ENCODE data around the gene ETV2. TPM values are rescaled to one million over a fixed set of nuclear protein-coding genes. Genes with fewer than 3 reads are reported as not detected.

ETV2 gene
- total and polyA plus RNA-seq, 2 donors: 0.32 to 1.7 TPM

DNA sequence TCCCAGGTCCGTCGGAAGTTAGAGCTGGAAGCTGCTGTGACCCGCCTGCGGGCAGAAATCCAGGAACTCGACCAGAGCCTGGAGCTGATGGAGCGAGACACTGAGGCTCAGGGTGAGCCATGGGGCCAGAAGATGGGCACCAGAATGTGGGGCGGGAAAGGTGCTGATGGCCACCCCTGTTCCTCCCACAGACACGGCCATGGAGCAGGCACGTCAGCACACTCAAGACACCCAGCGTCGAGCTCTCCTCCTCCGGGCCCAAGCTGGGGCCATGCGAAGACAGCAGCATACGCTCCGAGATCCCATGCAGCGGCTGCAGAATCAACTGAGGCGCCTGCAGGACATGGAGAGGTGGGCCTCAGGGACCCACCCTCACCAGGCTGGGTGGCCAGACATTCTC is 26.5 kb upstream of the ETV2 start:
- no peak overlapping the region for H3K4me3 ChIP-seq (ENCODE audit: low read depth, low read length)
- 92% methylated on average over 17 of the region's 17 CpGs for WGBS
- no peak overlapping the region for H3K27ac ChIP-seq (ENCODE audit: low read depth)
- H3K4me1 ChIP-seq (ENCODE audit: insufficient read depth): no peaks in the 10 kb centered on the region
- no peaks in the 10 kb centered on the region for H3K36me3 ChIP-seq (ENCODE audit: insufficient read depth)
- DNase-seq (ENCODE audit: extremely low spot score): no peak

DNA sequence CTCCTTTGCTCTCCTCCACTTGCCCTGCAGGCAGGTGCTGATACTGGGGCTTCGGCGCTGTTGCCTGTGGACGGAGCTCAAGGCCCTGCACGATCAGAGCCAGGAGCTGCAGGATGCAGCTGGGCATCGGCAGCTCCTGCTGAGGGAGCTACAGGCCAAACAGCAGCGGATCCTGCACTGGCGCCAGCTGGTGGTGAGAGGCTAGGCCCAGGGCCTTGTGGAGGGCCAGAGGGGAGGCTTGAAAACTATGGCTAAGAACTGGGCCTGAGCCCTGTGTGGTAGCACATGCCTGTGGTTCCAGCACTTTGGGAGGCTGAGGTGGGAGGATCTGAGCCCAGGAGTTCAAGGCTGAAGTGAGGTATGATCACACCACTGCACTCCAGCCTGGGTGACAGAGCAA is 22.7 kb upstream of the ETV2 start:
- no peaks in the 10 kb centered on the region for H3K36me3 ChIP-seq (ENCODE audit: insufficient read depth)
- WGBS: 76% methylated on average over 7 of the region's 7 CpGs
- H3K4me1 ChIP-seq (ENCODE audit: insufficient read depth): no peaks in the 10 kb centered on the region
- H3K4me3 ChIP-seq (ENCODE audit: low read depth, low read length): no peak overlapping the region
- no peak overlapping the region for H3K27ac ChIP-seq (ENCODE audit: low read depth)
- no peak for DNase-seq (ENCODE audit: extremely low spot score)

DNA sequence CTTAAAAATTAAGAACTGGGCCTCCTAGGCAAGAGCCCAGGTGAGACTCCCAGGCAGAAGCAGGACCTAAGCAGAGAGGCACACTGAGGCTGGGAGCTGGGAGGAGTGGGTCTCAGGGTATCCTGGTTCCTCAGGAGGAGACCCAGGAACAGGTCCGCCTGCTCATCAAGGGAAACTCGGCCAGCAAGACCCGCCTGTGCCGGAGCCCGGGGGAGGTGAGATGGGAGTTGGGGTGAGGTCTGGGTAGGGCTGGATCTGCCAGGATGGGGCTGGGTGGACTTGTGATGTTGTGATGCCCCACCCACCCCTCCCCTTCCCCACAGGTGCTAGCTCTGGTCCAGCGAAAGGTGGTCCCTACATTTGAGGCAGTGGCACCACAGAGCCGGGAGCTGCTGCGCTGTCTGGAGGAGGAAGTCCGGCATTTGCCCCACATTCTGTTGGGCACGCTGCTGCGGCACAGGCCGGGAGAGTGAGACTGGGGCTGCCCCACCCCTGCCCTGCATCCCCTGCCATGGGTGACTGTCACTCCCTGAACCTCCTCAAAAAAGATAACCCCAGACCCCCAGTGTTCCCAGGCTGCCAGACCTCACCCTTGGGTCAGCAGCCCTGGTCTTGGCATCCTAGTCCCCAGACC is 22.1 kb upstream of the ETV2 start:
- Histone ChIP-seq H3K4me3 (ENCODE audit: low read depth, low read length) (no peak overlapping the region), H3K27ac (ENCODE audit: low read depth) (no peak overlapping the region), H3K4me1 (ENCODE audit: insufficient read depth) (no peaks in the 10 kb centered on the region), H3K36me3 (ENCODE audit: insufficient read depth) (no peaks in the 10 kb centered on the region)
- DNase-seq (ENCODE audit: extremely low spot score): no peak
- WGBS: 93% methylated on average over 12 of the region's 12 CpGs

DNA sequence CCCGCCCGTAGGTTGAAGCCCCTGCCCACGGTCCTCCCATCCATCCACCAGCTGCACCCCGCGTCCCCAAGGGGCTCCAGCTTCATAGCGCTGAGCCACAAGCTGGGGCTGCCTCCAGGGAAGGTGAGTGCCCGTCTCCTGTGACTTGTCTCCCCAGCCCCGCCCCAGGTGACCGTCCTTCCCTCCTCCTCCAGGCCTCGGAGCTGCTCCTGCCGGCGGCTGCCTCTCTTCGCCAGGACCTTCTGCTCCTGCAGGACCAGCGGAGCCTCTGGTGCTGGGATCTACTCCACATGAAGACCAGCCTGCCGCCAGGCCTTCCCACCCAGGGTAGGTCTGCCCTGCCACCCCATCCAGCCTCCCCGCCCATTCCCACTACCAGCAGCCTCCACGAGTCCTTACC is 21.5 kb upstream of the ETV2 start:
- 91% methylated on average over 17 of the region's 17 CpGs for WGBS

DNA sequence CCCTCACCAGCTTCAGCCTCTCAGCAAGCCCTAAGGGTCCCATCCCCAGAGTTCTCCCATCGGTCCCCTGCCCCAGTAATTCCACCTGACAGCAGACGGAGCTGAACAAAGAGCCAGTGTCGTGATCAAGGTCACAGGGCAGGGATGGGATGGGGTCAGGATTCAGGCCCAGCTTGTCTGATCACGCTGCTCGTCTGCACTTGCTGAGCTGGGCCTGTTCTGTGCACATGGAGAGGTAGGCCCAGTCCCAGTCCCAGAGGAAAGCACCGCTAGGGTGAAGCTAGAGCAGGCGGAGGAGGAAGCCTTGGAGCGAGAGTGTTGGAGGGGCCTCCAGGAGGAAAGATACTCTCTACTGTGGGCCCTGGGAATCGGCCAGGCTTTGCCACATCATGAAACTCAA is 19.8 kb upstream of the ETV2 start:
- Histone ChIP-seq H3K4me1 (ENCODE audit: insufficient read depth) (no peaks in the 10 kb centered on the region), H3K27ac (ENCODE audit: low read depth) (no peak overlapping the region), H3K4me3 (ENCODE audit: low read depth, low read length) (no peak overlapping the region), H3K36me3 (ENCODE audit: insufficient read depth) (no peaks in the 10 kb centered on the region)
- DNase-seq (ENCODE audit: extremely low spot score): no peak
- WGBS: 95% methylated on average over 9 of the region's 9 CpGs

More for the DNA sequence above, 21.5 kb upstream of the ETV2 start:
- no peak for DNase-seq (ENCODE audit: extremely low spot score)
- Histone ChIP-seq H3K27ac (ENCODE audit: low read depth) (no peak overlapping the region), H3K36me3 (ENCODE audit: insufficient read depth) (no peaks in the 10 kb centered on the region), H3K4me1 (ENCODE audit: insufficient read depth) (no peaks in the 10 kb centered on the region), H3K4me3 (ENCODE audit: low read depth, low read length) (no peak overlapping the region)

DNA sequence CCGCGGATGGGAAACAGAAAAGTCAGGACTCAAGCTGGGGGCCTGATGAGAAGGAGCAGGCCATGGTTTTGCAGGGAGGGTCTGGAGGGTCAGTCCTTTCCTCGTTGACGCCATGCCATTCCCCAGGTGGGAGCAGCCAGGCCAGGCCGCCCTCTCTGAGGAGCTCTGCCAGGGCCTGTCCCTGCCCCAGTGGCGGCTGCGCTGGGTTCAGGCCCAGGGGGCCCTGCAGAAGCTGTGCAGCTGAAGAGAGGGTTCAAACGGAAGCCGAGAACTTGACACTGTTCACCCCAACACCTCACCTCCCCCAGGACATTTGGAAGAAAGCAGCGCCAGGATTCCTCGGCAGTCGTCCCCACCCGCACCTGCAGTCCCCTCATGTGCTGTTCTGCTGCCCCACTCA is 18.8 kb upstream of the ETV2 start:
- no peak overlapping the region for H3K27ac ChIP-seq (ENCODE audit: low read depth)
- no peak overlapping the region for H3K4me3 ChIP-seq (ENCODE audit: low read depth, low read length)
- no peaks in the 10 kb centered on the region for H3K4me1 ChIP-seq (ENCODE audit: insufficient read depth)
- H3K36me3 ChIP-seq (ENCODE audit: insufficient read depth): no peaks in the 10 kb centered on the region
- 91% methylated on average over 13 of the region's 13 CpGs for WGBS
- DNase-seq (ENCODE audit: extremely low spot score): no peak

DNA sequence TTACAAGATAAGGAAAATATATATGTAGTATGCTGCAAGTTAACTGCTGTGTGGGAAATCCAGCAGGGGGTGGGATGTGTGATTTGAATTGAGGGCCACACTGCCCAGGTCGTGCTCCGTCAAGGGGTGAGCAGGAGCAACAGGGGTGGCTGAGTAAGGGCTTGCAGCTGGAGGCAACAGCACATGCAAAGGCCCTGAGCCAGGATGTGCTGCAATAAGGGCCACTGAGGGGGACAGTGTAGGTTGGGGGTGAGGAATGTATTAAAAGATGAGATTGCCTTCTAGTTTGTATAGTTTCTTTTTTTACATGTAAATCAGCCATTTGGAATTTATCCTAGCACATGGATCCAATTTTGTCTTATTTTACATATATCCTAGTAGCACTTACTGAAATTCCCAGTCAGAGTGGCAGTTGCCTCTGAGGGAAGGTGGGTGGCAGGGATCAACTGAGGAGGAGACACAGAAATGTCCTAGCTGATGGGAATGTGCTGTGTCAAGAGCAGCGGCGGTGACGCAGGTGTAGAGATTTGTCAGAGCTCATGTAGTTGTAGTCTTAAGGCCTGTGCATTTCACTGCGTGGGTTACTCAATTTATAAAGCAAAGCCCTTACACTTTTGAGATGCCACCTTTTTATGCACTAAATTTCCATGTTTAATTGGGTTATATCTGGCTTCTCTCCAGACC is 18.1 kb upstream of the ETV2 start:
- Histone ChIP-seq H3K4me1 (ENCODE audit: insufficient read depth) (no peaks in the 10 kb centered on the region), H3K36me3 (ENCODE audit: insufficient read depth) (no peaks in the 10 kb centered on the region), H3K4me3 (ENCODE audit: low read depth, low read length) (no peak overlapping the region), H3K27ac (ENCODE audit: low read depth) (no peak overlapping the region)
- 89% methylated on average over 6 of the region's 6 CpGs for WGBS
- no peak for DNase-seq (ENCODE audit: extremely low spot score)

DNA sequence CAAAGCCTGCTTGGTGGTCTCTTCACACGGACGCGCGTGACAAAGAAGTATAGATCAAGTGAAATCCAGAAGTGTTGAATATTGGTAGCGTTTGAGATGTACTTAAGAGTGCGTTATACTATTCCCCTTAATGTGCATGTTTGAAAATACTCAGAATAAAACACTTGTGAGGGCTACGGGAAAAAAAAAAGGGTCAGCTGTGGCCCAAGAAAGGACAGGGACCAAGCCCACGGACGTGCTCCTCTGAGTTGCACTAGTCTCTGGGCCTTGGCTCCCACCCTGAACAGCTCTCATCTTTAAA is 13.3 kb upstream of the ETV2 start:
- H3K27ac ChIP-seq (ENCODE audit: low read depth): peak overlapping the region; percentile 90
- no peaks in the 10 kb centered on the region for H3K4me1 ChIP-seq (ENCODE audit: insufficient read depth)
- peak overlapping the region; percentile 52 for H3K4me3 ChIP-seq (ENCODE audit: low read depth, low read length)
- H3K36me3 ChIP-seq (ENCODE audit: insufficient read depth): no peaks in the 10 kb centered on the region
- no peak for DNase-seq (ENCODE audit: extremely low spot score)
- 7% methylated on average over 9 of the region's 9 CpGs for WGBS

DNA sequence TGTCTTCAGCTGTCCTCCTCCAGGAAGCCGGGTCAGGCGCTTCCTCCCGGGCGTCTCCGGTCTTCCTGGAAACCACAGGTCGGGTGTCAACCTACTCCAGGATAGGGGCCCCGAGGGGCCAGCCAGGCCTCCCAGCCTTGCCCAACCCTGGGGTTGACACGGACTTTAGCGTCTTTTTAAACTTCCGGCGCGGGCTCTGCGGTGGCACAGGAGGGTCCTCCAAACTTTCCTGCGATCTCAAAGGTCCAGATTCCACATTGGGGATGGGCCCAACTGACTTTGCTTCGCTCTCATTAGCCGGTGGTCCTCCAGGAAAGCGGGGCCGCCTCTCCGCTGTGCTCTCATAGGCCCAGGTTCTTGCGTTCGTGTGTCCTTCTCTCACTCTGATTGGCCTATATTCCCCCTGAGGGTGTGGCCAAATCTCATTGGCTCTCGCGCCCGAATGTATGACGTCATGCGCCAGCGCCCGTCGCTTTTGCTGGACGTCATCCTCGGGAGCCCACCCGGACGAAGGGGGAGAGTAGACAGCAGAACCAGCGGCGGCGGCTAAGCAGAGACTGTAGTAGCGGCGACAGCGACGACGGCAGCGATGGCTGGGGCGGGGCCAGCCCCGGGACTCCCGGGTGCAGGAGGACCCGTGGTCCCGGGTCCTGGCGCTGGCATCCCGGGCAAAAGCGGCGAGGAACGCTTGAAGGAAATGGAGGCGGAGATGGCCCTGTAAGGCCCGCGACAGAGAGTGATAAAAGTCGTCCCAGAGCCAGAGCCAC is 12.8 kb upstream of the ETV2 start, which contains the start of gene RBM42:
RBM42 (plus strand) TSS at position 472 of the 767 bp plus-strand sequence; CDS start at position 590, 118 bp downstream.
- Histone ChIP-seq H3K4me1 (ENCODE audit: insufficient read depth) (no peaks in the 10 kb centered on the region), H3K36me3 (ENCODE audit: insufficient read depth) (no peaks in the 10 kb centered on the region), H3K27ac (ENCODE audit: low read depth) (peak within 1 kb of the TSS; percentile 90), H3K4me3 (ENCODE audit: low read depth, low read length) (peak within 1 kb of the TSS; percentile 77)
- peak; percentile 97 for DNase-seq (ENCODE audit: extremely low spot score)
- WGBS: under 1% methylated on average over 56 of the region's 56 CpGs

DNA sequence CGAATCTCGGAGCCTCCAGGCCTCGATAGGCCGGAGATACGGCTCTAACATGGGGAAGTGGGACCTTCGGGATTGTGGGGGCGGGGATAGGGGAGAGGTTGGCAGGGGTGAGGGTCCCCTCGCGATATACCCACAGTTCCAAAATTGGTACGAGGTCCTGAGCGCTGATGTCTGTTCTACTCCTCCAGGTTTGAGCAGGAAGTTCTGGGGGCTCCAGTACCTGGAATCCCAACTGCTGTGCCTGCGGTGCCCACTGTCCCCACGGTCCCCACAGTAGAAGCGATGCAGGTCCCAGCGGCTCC is 12.3 kb upstream of the ETV2 start:
- no peaks in the 10 kb centered on the region for H3K36me3 ChIP-seq (ENCODE audit: insufficient read depth)
- H3K4me3 ChIP-seq (ENCODE audit: low read depth, low read length): peak overlapping the region; percentile 77
- no peak for DNase-seq (ENCODE audit: extremely low spot score)
- 6% methylated on average over 15 of the region's 15 CpGs for WGBS
- H3K4me1 ChIP-seq (ENCODE audit: insufficient read depth): no peaks in the 10 kb centered on the region
- peak overlapping the region; percentile 87 for H3K27ac ChIP-seq (ENCODE audit: low read depth)

DNA sequence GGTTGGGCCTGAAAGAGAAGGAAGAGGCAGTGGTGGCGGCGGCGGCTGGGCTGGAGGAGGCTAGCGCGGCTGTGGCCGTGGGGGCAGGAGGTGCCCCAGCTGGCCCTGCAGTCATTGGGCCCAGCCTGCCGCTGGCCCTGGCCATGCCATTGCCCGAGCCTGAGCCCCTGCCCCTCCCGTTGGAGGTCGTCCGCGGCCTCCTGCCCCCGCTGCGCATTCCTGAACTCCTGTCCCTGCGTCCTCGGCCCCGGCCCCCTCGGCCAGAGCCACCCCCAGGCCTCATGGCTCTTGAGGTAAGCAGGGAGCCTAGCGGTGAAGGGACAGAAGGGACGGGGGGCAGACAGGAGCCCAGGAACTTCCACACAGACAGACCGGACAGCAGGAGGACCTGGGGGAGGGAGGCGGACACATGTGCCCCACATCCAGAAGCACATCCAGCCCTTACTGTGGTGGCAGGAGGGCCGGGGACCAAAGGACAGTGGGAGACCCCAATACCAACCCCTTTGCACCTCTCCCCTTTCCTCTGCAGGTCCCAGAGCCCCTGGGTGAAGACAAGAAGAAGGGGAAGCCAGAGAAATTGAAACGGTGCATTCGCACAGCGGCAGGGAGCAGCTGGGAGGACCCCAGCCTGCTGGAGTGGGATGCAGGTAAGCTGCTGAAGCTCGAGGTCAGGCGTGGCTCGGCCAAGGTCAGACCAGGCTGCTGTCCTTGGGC is 7.7 kb upstream of the ETV2 start:
- 92% methylated on average over 29 of the region's 29 CpGs for WGBS
- Histone ChIP-seq H3K27ac (ENCODE audit: low read depth) (no peak overlapping the region), H3K4me1 (ENCODE audit: insufficient read depth) (no peaks in the 10 kb centered on the region), H3K4me3 (ENCODE audit: low read depth, low read length) (no peak overlapping the region), H3K36me3 (ENCODE audit: insufficient read depth) (no peaks in the 10 kb centered on the region)
- DNase-seq (ENCODE audit: extremely low spot score): no peak

DNA sequence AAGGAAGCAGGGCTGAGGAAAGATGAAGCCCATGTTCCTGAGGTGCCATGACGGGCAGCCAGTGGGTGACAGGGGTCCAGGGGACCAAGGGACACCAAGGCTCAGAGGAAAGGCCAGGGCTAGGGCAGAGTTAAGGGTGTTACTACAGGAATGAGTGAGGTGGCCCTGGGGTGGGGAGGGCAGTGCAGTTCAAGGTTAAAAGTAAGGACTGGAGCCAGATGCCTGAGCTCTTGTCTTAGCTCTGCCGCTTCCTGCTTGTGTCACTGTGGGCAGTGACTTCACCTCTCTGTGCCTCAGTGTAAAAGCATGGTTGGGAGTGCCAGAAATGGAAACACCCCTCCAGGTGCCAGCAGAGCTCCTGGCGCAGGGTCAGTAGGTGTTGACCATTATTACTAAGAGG is 4.9 kb upstream of the ETV2 start:
- WGBS: 64% methylated on average over 3 of the region's 3 CpGs
- Histone ChIP-seq H3K4me1 (ENCODE audit: insufficient read depth) (no peaks in the 10 kb centered on the region), H3K36me3 (ENCODE audit: insufficient read depth) (no peaks in the 10 kb centered on the region), H3K4me3 (ENCODE audit: low read depth, low read length) (no peak overlapping the region), H3K27ac (ENCODE audit: low read depth) (no peak overlapping the region)
- no peak for DNase-seq (ENCODE audit: extremely low spot score)

DNA sequence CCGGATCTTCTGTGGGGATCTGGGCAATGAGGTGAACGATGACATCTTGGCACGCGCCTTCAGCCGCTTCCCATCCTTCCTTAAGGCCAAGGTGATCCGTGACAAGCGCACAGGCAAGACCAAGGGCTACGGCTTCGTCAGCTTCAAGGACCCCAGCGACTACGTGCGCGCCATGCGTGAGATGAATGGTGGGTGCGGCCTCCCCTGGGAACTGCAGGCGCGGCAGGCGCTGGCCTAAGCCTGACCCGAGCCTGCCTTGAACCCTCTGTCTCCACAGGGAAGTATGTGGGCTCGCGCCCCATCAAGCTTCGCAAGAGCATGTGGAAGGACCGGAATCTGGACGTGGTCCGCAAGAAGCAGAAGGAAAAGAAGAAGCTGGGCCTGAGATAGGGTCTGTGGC is 4.4 kb upstream of the ETV2 start:
- H3K4me1 ChIP-seq (ENCODE audit: insufficient read depth): no peaks in the 10 kb centered on the region
- DNase-seq (ENCODE audit: extremely low spot score): no peak
- H3K36me3 ChIP-seq (ENCODE audit: insufficient read depth): no peaks in the 10 kb centered on the region
- H3K4me3 ChIP-seq (ENCODE audit: low read depth, low read length): no peak overlapping the region
- 90% methylated on average over 25 of the region's 25 CpGs for WGBS
- no peak overlapping the region for H3K27ac ChIP-seq (ENCODE audit: low read depth)

DNA sequence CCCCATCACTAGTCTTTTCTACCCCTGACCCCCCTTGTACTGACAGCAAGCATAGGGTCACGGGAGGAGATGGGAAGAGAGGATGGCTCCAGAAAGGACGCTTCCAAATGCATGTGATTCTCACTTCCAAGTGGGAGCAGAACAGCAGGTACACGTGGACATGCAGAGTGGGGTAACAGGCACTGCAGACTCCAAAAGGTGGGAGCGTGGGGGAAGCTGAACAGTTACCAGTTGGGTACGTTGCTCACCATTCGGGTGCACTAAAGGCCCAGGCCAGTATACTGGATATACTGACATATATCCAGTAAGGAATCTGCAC is 2.3 kb upstream of the ETV2 start:
- DNase-seq (ENCODE audit: extremely low spot score): no peak
- no peaks in the 10 kb centered on the region for H3K36me3 ChIP-seq (ENCODE audit: insufficient read depth)
- no peaks in the 10 kb centered on the region for H3K4me1 ChIP-seq (ENCODE audit: insufficient read depth)
- no peak overlapping the region for H3K27ac ChIP-seq (ENCODE audit: low read depth)
- no peak overlapping the region for H3K4me3 ChIP-seq (ENCODE audit: low read depth, low read length)
- WGBS: 45% methylated on average over 6 of the region's 6 CpGs
